Neuronal stem cell (in vitro differentiated cells): Measurements from ENCODE around the gene INAVA.

ENCODE experiments used
- DNase-seq: peaks from one replicate; pipeline ENCODE4 v3.0.0-alpha.2; 2013; ENCODE audit warnings: low spot score
- H2AFZ ChIP-seq: one replicate; pipeline ENCODE4 v1.6.1; 2013; ENCODE audit warnings: mild to moderate bottlenecking, low read length, inconsistent platforms
- H2AK5ac ChIP-seq: 2 replicates; pipeline ENCODE4 v1.6.1; 2013; ENCODE audit warnings: low read depth, mild to moderate bottlenecking, inconsistent platforms, low read length, moderate library complexity, mixed read lengths
- H2BK120ac ChIP-seq: 2 replicates; pipeline ENCODE4 v1.6.1; 2013; ENCODE audit warnings: low read depth, mild to moderate bottlenecking, inconsistent platforms, low read length, moderate library complexity, mixed read lengths
- H2BK12ac ChIP-seq: one replicate; pipeline ENCODE4 v1.6.1; 2013; ENCODE audit warnings: low read length, inconsistent platforms
- H2BK15ac ChIP-seq: 2 replicates; pipeline ENCODE4 v1.6.1; 2013; ENCODE audit warnings: mild to moderate bottlenecking, low read length, inconsistent platforms, mixed read lengths
- H2BK5ac ChIP-seq: one replicate; pipeline ENCODE4 v1.6.1; 2013; ENCODE audit warnings: inconsistent platforms, mild to moderate bottlenecking, low read length, moderate library complexity
- H3K14ac ChIP-seq: one replicate; pipeline ENCODE4 v1.6.1; 2013; ENCODE audit warnings: low read length, inconsistent platforms
- H3K18ac ChIP-seq: 2 replicates; pipeline ENCODE4 v1.6.1; 2013; ENCODE audit warnings: low read length, inconsistent platforms
- H3K23ac ChIP-seq: 2 replicates; pipeline ENCODE4 v1.6.1; 2013; ENCODE audit warnings: low read depth, mild to moderate bottlenecking, mixed read lengths, low read length, inconsistent platforms; ENCODE audit not compliant: poor library complexity
- H3K27ac ChIP-seq: replicated peaks from 3 replicates; pipeline ENCODE4 v1.5.1; 2013; ENCODE audit warnings: low read length, inconsistent platforms
- H3K27me3 ChIP-seq, 3 experiments: 2 replicates each; pipeline ENCODE4 v1.6.1; 2013; ENCODE audit warnings: low read length in 3 of 3, mild to moderate bottlenecking in 2 of 3, inconsistent platforms in 1 of 3, low read depth in 1 of 3, mixed read lengths in 1 of 3, moderate library complexity in 1 of 3; ENCODE audit not compliant: control insufficient read depth in 3 of 3, insufficient read depth in 3 of 3
- H3K36me3 ChIP-seq, 2 donors: replicated peaks in 1 of 2; 2 replicates each; pipeline ENCODE4 v1.6.1; 2013; ENCODE audit warnings: low read length in 2 of 2; ENCODE audit not compliant: control insufficient read depth in 2 of 2, insufficient read depth in 2 of 2
- H3K4ac ChIP-seq: 2 replicates; pipeline ENCODE4 v1.6.1; 2013; ENCODE audit warnings: inconsistent platforms, mild to moderate bottlenecking, low read length, moderate library complexity
- H3K4me1 ChIP-seq, 2 donors: 1 replicate in 1 of 2; 2 replicates in 1 of 2; pipeline ENCODE4 v1.6.1; 2013; ENCODE audit warnings: low read length in 2 of 2, low read depth in 1 of 2; ENCODE audit not compliant: control insufficient read depth in 2 of 2, insufficient read depth in 1 of 2
- H3K4me2 ChIP-seq: one replicate; pipeline ENCODE4 v1.6.1; 2013; ENCODE audit warnings: mild to moderate bottlenecking, low read length, inconsistent platforms; ENCODE audit not compliant: insufficient read depth, poor library complexity, severe bottlenecking
- H3K4me3 ChIP-seq, 2 donors: 2 replicates each; pipeline ENCODE4 v1.5.1; 2013; ENCODE audit warnings: low read length in 2 of 2, mild to moderate bottlenecking in 2 of 2, inconsistent platforms in 1 of 2, moderate library complexity in 1 of 2
- H3K79me1 ChIP-seq: one replicate; pipeline ENCODE4 v1.6.1; 2013; ENCODE audit warnings: low read depth, mild to moderate bottlenecking, inconsistent platforms, low read length, moderate library complexity
- H3K9ac ChIP-seq: one replicate; pipeline ENCODE4 v1.6.1; 2013; ENCODE audit warnings: mild to moderate bottlenecking, low read depth, low read length, inconsistent platforms; ENCODE audit not compliant: poor library complexity
- H3K9me3 ChIP-seq, 2 donors: replicated peaks in 1 of 2; 2 replicates each; pipeline versions ENCODE3 to v1.6.1; 2013; ENCODE audit warnings: low read length in 2 of 2, mild to moderate bottlenecking in 2 of 2, inconsistent platforms in 1 of 2, low read depth in 1 of 2, mixed read lengths in 1 of 2, moderate library complexity in 1 of 2; ENCODE audit not compliant: control insufficient read depth in 2 of 2, insufficient read depth in 1 of 2
- H4K8ac ChIP-seq: one replicate; pipeline ENCODE4 v1.6.1; 2013; ENCODE audit warnings: low read depth, mild to moderate bottlenecking, inconsistent platforms, low read length, moderate library complexity
- H4K91ac ChIP-seq: one replicate; pipeline ENCODE4 v1.6.1; 2013; ENCODE audit warnings: low read length, low read depth, mild to moderate bottlenecking, inconsistent platforms; ENCODE audit not compliant: poor library complexity
- WGBS, 2 donors: extraction: QIAGEN DNeasy Blood & Tissue Kit; methylation state at CpG; one replicate each; pipeline ENCODE4 v1.1.7; 2013; ENCODE audit warnings: missing lambda C conversion rate in 2 of 2, mixed read lengths in 1 of 2; ENCODE audit not compliant: insufficient read length in 2 of 2, insufficient replicate concordance in 1 of 2; ENCODE audit errors: extremely low coverage in 2 of 2; 5-methylcytosine and 5-hydroxymethylcytosine counted together

INAVA gene

GRCh38 chr1:200912737-200913407, 18.2 kb downstream of the INAVA start:
- H3K9ac ChIP-seq, result no peak overlapping the region
- no peak overlapping the region for H2AFZ ChIP-seq
- no peak overlapping the region for H2BK5ac ChIP-seq
- H2AK5ac ChIP-seq, result no peak overlapping the region
- no peak overlapping the region for H2BK120ac ChIP-seq
- H3K9me3 ChIP-seq, result no peaks in the 10 kb centered on the region
- no peak overlapping the region for H3K4me2 ChIP-seq
- peaks cover 0 to 3% of the 10 kb centered on the region in 2 donors for H3K4me1 ChIP-seq
- no peak for DNase-seq
- no peak overlapping the region for H4K91ac ChIP-seq
- no peaks in the 10 kb centered on the region for H3K27me3 ChIP-seq
- no peak overlapping the region for H3K14ac ChIP-seq
- peaks cover 38 to 60% of the 10 kb centered on the region in 2 donors for H3K36me3 ChIP-seq
- H2BK12ac ChIP-seq, result no peak overlapping the region
- H3K79me1 ChIP-seq, result peaks cover 2% of the 10 kb centered on the region
- no peak overlapping the region for H3K4me3 ChIP-seq
- no peak overlapping the region for H2BK15ac ChIP-seq
- H3K4ac ChIP-seq, result no peak overlapping the region
- H3K23ac ChIP-seq, result no peak overlapping the region
- no peak overlapping the region for H4K8ac ChIP-seq
- WGBS, 2 donors, result no CpG with 5 or more reads among the region's 13 CpGs
- H3K27ac ChIP-seq, result no peak overlapping the region
- H3K18ac ChIP-seq, result peak overlapping the region; percentile 35

DNA sequence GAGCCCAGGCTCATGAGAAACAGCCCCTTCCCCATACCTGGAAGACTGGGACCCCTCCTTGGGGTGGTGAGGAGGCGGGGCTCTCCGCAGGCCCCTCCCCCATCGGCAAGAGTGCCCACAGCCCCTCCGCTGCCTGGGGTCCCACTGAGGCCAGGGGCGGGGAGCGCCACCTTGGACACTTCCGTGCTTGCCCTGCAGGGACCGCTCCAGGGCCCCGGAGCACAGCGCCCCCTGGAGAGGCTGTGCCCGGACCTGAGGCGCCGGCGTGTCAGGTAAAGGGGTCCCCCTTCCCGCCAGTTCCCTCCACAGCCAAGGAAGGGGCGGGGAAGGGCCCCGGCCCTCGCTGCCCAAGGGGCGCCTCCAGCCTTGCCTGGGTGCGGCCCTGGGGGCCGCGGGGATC, 21.5 kb downstream of the INAVA start:
- no peak overlapping the region for H2BK5ac ChIP-seq
- peaks cover 2% of the 10 kb centered on the region for H3K79me1 ChIP-seq
- peaks cover 15 to 27% of the 10 kb centered on the region in 2 donors for H3K36me3 ChIP-seq
- no peak overlapping the region for H4K91ac ChIP-seq
- H2BK15ac ChIP-seq, result no peak overlapping the region
- H2AFZ ChIP-seq, result no peak overlapping the region
- no peak overlapping the region for H3K9ac ChIP-seq
- DNase-seq, result no peak
- WGBS, 2 donors, result no CpG with 5 or more reads among the region's 22 CpGs
- peaks cover 0 to 4% of the 10 kb centered on the region in 2 donors for H3K4me1 ChIP-seq
- no peak overlapping the region for H3K27ac ChIP-seq
- H3K4me3 ChIP-seq, result no peak overlapping the region
- peak overlapping the region; percentile 13 for H3K18ac ChIP-seq
- H3K14ac ChIP-seq, result no peak overlapping the region
- H2BK12ac ChIP-seq, result no peak overlapping the region
- peaks cover 0 to 6% (median 0%) of the 10 kb centered on the region in 3 experiments for H3K27me3 ChIP-seq
- no peak overlapping the region for H3K4me2 ChIP-seq
- no peaks in the 10 kb centered on the region for H3K9me3 ChIP-seq
- H4K8ac ChIP-seq, result no peak overlapping the region
- no peak overlapping the region for H2AK5ac ChIP-seq
- H3K23ac ChIP-seq, result peak overlapping the region; percentile 55
- no peak overlapping the region for H2BK120ac ChIP-seq
- H3K4ac ChIP-seq, result no peak overlapping the region

DNA sequence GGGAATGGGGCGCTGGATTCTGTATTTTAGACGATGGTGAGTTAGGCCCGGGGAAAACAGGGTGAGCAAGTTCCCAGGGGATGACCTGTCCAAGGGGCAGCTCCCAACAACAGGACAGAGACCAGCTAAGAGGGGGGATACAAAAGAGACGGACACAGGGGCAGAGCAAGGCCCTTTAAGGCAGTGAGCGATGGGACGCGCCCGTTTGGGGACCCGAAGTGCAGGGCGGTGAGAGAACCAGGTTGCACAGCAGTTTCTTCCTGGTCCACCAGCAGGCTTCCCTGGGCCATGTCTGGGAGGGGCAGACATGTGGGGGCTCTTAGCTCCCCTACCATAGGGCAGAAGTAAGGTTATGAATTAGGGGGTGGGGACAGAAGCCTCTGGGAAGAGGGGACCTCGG, 22.0 kb downstream of the INAVA start:
- Histone ChIP-seq H3K27me3 (peaks cover 0 to 7% (median 0%) of the 10 kb centered on the region in 3 experiments), H2BK5ac (no peak overlapping the region), H3K4me2 (no peak overlapping the region), H3K27ac (no peak overlapping the region), H3K18ac (peak overlapping the region; percentile 13), H2AFZ (no peak overlapping the region), H3K14ac (no peak overlapping the region), H4K91ac (no peak overlapping the region), H3K9me3 (no peaks in the 10 kb centered on the region), H3K23ac (no peak overlapping the region), H4K8ac (no peak overlapping the region), H3K36me3 (peaks cover 13 to 23% of the 10 kb centered on the region in 2 donors), H3K4ac (no peak overlapping the region), H2AK5ac (peak overlapping the region; percentile 24), H3K4me3 (no peak overlapping the region), H3K9ac (no peak overlapping the region), H3K79me1 (no peaks in the 10 kb centered on the region), H2BK15ac (peak overlapping the region; percentile 42), H2BK12ac (peak overlapping the region; percentile 35), H3K4me1 (peaks cover 0 to 9% of the 10 kb centered on the region in 2 donors), H2BK120ac (no peak overlapping the region)
- WGBS, 2 donors, result no CpG with 5 or more reads among the region's 11 CpGs
- no peak for DNase-seq

GRCh38 chr1:200917291-200917817, 22.7 kb downstream of the INAVA start:
- no peak overlapping the region for H3K14ac ChIP-seq
- no peaks in the 10 kb centered on the region for H3K79me1 ChIP-seq
- H3K23ac ChIP-seq, result no peak overlapping the region
- no peak overlapping the region for H2BK12ac ChIP-seq
- H4K91ac ChIP-seq, result no peak overlapping the region
- no peak overlapping the region for H3K4me3 ChIP-seq
- no peak overlapping the region for H3K27ac ChIP-seq
- no CpG with 5 or more reads among the region's 7 CpGs for WGBS, 2 donors
- no peak overlapping the region for H2BK120ac ChIP-seq
- peak overlapping the region; percentile 54 for H2AK5ac ChIP-seq
- DNase-seq, result no peak
- H3K27me3 ChIP-seq, result peaks cover 0 to 9% (median 0%) of the 10 kb centered on the region in 3 experiments
- H2AFZ ChIP-seq, result no peak overlapping the region
- H3K18ac ChIP-seq, result peak overlapping the region; percentile 55
- no peak overlapping the region for H3K4me2 ChIP-seq
- peaks cover 0 to 14% of the 10 kb centered on the region in 2 donors for H3K4me1 ChIP-seq
- H3K36me3 ChIP-seq, result peaks cover 9 to 17% of the 10 kb centered on the region in 2 donors
- no peak overlapping the region for H2BK5ac ChIP-seq
- H3K9ac ChIP-seq, result no peak overlapping the region
- no peak overlapping the region for H3K4ac ChIP-seq
- H2BK15ac ChIP-seq, result no peak overlapping the region
- no peaks in the 10 kb centered on the region for H3K9me3 ChIP-seq
- H4K8ac ChIP-seq, result no peak overlapping the region
